ENCODE data around the gene OVCH2. TPM values are rescaled to one million over a fixed set of nuclear protein-coding genes. Genes with fewer than 3 reads are reported as not detected.

OVCH2 gene
- total and polyA plus RNA-seq, 2 donors (not counting 1 experiment from before 2014, with no cell fraction given): not detected

DNA sequence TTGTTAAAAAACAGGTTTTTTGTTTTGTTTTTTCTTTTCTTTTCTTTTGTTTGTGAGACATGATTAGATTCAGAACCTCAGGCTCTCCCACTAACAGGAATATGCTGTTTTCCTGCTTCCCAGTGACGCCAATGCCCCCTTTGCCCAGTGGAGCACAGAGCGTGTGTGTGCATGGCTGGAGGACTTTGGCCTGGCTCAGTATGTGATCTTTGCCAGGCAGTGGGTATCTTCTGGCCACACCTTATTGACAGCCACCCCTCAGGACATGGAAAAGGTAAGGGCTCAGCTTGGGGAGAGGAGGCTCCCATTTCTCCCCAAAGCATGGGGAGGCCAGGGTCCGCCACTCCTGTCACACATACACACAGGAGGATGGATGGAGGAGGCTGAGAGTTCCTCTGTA is 58.0 kb downstream of the OVCH2 start:
- TF ChIP-seq, protein P1, sequence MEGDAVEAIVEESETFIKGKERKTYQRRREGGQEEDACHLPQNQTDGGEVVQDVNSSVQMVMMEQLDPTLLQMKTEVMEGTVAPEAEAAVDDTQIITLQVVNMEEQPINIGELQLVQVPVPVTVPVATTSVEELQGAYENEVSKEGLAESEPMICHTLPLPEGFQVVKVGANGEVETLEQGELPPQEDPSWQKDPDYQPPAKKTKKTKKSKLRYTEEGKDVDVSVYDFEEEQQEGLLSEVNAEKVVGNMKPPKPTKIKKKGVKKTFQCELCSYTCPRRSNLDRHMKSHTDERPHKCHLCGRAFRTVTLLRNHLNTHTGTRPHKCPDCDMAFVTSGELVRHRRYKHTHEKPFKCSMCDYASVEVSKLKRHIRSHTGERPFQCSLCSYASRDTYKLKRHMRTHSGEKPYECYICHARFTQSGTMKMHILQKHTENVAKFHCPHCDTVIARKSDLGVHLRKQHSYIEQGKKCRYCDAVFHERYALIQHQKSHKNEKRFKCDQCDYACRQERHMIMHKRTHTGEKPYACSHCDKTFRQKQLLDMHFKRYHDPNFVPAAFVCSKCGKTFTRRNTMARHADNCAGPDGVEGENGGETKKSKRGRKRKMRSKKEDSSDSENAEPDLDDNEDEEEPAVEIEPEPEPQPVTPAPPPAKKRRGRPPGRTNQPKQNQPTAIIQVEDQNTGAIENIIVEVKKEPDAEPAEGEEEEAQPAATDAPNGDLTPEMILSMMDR (conservative IDR thresholded peaks at IDR 0.05 in 1 of 2, IDR thresholded peaks at IDR 0.05 in 1 of 2; ENCODE audit: low read depth in 1 of 2, low read length in 2 of 2): no peak
- TF ChIP-seq EZH2 (IDR thresholded peaks at IDR 0.05; ENCODE audit: low read length, missing control alignments): no peak

DNA sequence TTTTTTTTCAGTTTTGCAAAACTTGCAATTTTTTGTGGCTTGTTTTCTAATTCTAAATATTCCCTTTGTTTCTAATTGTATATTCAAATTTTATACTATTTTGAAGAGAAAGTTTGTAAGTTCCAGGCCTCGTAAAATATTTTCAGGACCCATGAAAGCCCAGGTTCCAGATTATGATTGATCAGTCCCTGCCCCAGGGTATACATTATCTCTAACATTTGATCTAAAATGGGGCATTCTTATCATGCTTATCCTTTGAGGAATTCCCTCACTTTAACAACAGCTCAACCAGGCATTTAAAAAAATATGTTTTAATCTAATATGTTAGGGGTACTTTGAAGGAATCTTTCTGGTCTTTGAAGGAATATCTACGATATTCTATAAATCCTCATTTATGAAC is 59.4 kb downstream of the OVCH2 start:
- Histone ChIP-seq H2AFZ (ENCODE audit: low read length) (no peak overlapping the region), H3K9me3 (ENCODE audit: control insufficient read depth, insufficient read depth, low read depth, low read length) (no peaks in the 10 kb centered on the region), H3K4me2 (ENCODE audit: extremely low read depth, insufficient read depth, low read length) (no peak overlapping the region), H3K27ac (ENCODE audit: insufficient read depth, low read length) (no peak overlapping the region), H4K20me1 (ENCODE audit: control insufficient read depth, extremely low read depth, insufficient read depth, low read length) (no peaks in the 10 kb centered on the region), H3K36me3 (ENCODE audit: control insufficient read depth, insufficient read depth, low read length) (no peaks in the 10 kb centered on the region), H3K9ac (ENCODE audit: insufficient read depth, low read length) (no peak overlapping the region), H3K79me2 (ENCODE audit: control insufficient read depth, insufficient read depth, low read length) (no peaks in the 10 kb centered on the region), H3K27me3 (ENCODE audit: control insufficient read depth, insufficient read depth, low read length) (no peaks in the 10 kb centered on the region), H3K4me3 (replicated peaks in 1 of 4; ENCODE audit: control extremely low read depth in 1 of 4, insufficient read depth in 1 of 4, low read depth in 3 of 4, low read length in 4 of 4) (no peak overlapping the region), H3K4me1 (ENCODE audit: control insufficient read depth, extremely low read depth, insufficient read depth, low read length) (no peaks in the 10 kb centered on the region)
- DNase-seq (ENCODE audit: low read depth in 2 of 2): no peak
- TF ChIP-seq, protein P1 (conservative IDR thresholded peaks at IDR 0.05 in 1 of 2, IDR thresholded peaks at IDR 0.05 in 1 of 2; ENCODE audit: low read depth in 1 of 2, low read length in 2 of 2): no peak
- TF ChIP-seq EZH2 (IDR thresholded peaks at IDR 0.05; ENCODE audit: low read length, missing control alignments): no peak

More for the DNA sequence above, 58.0 kb downstream of the OVCH2 start:
- no peak for DNase-seq (ENCODE audit: low read depth in 2 of 2)
- no peak overlapping the region for H3K4me2 ChIP-seq (ENCODE audit: extremely low read depth, insufficient read depth, low read length)
- H2AFZ ChIP-seq (ENCODE audit: low read length): no peak overlapping the region
- no peaks in the 10 kb centered on the region for H3K9me3 ChIP-seq (ENCODE audit: control insufficient read depth, insufficient read depth, low read depth, low read length)
- no peaks in the 10 kb centered on the region for H4K20me1 ChIP-seq (ENCODE audit: control insufficient read depth, extremely low read depth, insufficient read depth, low read length)
- H3K4me1 ChIP-seq (ENCODE audit: control insufficient read depth, extremely low read depth, insufficient read depth, low read length): no peaks in the 10 kb centered on the region
- H3K4me3 ChIP-seq (replicated peaks in 1 of 4; ENCODE audit: control extremely low read depth in 1 of 4, insufficient read depth in 1 of 4, low read depth in 3 of 4, low read length in 4 of 4): no peak overlapping the region
- H3K27ac ChIP-seq (ENCODE audit: insufficient read depth, low read length): no peak overlapping the region
- no peak overlapping the region for H3K9ac ChIP-seq (ENCODE audit: insufficient read depth, low read length)
- H3K27me3 ChIP-seq (ENCODE audit: control insufficient read depth, insufficient read depth, low read length): no peaks in the 10 kb centered on the region
- H3K79me2 ChIP-seq (ENCODE audit: control insufficient read depth, insufficient read depth, low read length): no peaks in the 10 kb centered on the region
- no peaks in the 10 kb centered on the region for H3K36me3 ChIP-seq (ENCODE audit: control insufficient read depth, insufficient read depth, low read length)

DNA sequence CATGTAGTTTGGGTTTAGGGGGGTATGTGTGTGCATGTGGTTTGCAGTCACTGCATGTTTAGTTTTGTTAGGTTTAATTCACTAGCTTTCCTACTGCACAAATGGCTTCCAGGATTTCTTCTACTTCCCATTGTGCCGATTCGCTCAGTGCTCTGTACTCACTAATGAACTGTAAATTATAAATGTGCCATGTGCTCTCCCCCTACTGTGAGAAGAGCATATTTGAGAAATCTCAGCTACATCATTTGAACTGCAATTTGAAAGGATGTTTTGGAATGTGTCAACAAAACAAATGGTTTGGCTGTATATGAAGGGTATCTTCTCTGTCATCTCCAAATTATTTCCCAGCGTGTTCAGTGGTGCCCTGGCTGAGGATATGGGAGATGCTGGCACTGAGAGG is 61.1 kb downstream of the OVCH2 start:
- no peaks in the 10 kb centered on the region for H3K4me1 ChIP-seq (ENCODE audit: control insufficient read depth, extremely low read depth, insufficient read depth, low read length)
- no peak overlapping the region for H3K4me3 ChIP-seq (replicated peaks in 1 of 4; ENCODE audit: control extremely low read depth in 1 of 4, insufficient read depth in 1 of 4, low read depth in 3 of 4, low read length in 4 of 4)
- no peak overlapping the region for H3K27ac ChIP-seq (ENCODE audit: insufficient read depth, low read length)
- no peaks in the 10 kb centered on the region for H4K20me1 ChIP-seq (ENCODE audit: control insufficient read depth, extremely low read depth, insufficient read depth, low read length)
- no peaks in the 10 kb centered on the region for H3K36me3 ChIP-seq (ENCODE audit: control insufficient read depth, insufficient read depth, low read length)
- no peak for DNase-seq (ENCODE audit: low read depth in 2 of 2)
- no peaks in the 10 kb centered on the region for H3K79me2 ChIP-seq (ENCODE audit: control insufficient read depth, insufficient read depth, low read length)
- H3K4me2 ChIP-seq (ENCODE audit: extremely low read depth, insufficient read depth, low read length): no peak overlapping the region
- no peaks in the 10 kb centered on the region for H3K9me3 ChIP-seq (ENCODE audit: control insufficient read depth, insufficient read depth, low read depth, low read length)
- TF ChIP-seq EZH2 (IDR thresholded peaks at IDR 0.05; ENCODE audit: low read length, missing control alignments): no peak
- TF ChIP-seq, protein P1 (conservative IDR thresholded peaks at IDR 0.05 in 1 of 2, IDR thresholded peaks at IDR 0.05 in 1 of 2; ENCODE audit: low read depth in 1 of 2, low read length in 2 of 2): no peak
- no peaks in the 10 kb centered on the region for H3K27me3 ChIP-seq (ENCODE audit: control insufficient read depth, insufficient read depth, low read length)
- H2AFZ ChIP-seq (ENCODE audit: low read length): no peak overlapping the region
- no peak overlapping the region for H3K9ac ChIP-seq (ENCODE audit: insufficient read depth, low read length)

Data from fibroblast of lung (primary cell).